ENCODE results near the gene MYMX.

- no peak for TF ChIP-seq CTCF (conservative IDR thresholded peaks at IDR 0.05)
- no peak for TF ChIP-seq ZFX (IDR thresholded peaks at IDR 0.05)
Measured at GRCh38 chr6:44192428-44193041, 24.2 kb upstream of the MYMX start.

All from C4-2B (cell line).